Measurements from ENCODE around the gene CHP1. TPM values are rescaled to one million over a fixed set of nuclear protein-coding genes. Genes with fewer than 3 reads are reported as not detected.
"Not testable (repeated sequence)": the region's sequence is repeated elsewhere in the genome, so short reads cannot be mapped to it uniquely, and the experiment has no call there.

Gene CHP1
- total and polyA plus RNA-seq, 2 experiments from 2014 or later, result 85.5 to 86.2 TPM

DNA sequence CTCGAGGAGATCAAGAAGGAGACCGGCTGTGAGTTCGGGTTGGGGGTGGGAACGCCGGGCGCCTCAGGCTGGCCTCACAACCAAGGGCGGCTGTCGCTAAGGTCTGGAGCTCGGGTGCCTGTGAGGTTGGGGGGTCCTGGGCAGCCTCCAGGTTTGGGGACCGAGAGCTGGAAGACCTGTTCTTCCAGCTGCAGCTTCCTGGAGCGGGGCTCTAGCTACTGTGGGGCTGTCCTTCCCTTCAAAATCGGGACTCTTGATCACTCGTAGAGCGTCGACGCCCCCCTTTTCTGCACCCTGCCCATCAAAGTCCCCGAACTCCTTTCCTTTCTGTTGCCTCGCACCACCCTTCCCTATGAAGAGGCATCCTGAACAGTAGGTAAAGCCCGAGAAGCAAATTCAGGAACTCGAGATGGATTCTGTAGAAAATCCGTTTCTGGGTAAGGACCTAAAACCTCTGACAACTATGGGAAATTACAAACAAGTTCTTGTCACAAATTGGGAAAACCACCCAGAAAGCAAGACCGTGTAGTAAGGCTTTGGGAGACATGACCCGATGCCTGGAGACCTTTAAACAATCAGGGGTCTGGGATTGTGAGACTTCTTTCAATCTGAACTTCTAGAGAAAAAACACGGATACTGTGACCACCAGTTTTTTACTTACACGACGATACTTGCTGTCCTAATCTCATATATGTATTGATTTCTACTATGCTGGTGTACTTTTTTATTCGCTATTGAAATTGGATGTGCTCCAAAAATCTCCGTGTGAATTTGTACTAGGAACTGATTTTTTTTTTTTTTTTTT, 556 bp downstream of the CHP1 start:
- Histone ChIP-seq H3K27me3 (replicated peaks; ENCODE audit: insufficient read depth) (no peaks in the 10 kb centered on the region), H3K9ac (peak overlapping the region; percentile 91), H3K4me1 (ENCODE audit: insufficient read depth) (peaks cover 20% of the 10 kb centered on the region), H3K4me2 (ENCODE audit: unreplicated experiment) (peak overlapping the region; percentile 95), H3K9me2 (ENCODE audit: insufficient read depth) (no peaks in the 10 kb centered on the region), H3K36me3 (ENCODE audit: low read depth) (no peaks in the 10 kb centered on the region), H3K79me2 (ENCODE audit: insufficient read depth) (peaks cover 54% of the 10 kb centered on the region), H3K4me3 (peak overlapping the region; percentile 96), H3K27ac (peak overlapping the region; percentile 87), H2AFZ (peak overlapping the region; percentile 93), H3F3A (ENCODE audit: insufficient read depth) (peaks cover 21% of the 10 kb centered on the region; the same call in 1 of the 2 replicates), H3K9me3 (ENCODE audit: low read depth) (no peaks in the 10 kb centered on the region), H4K20me1 (ENCODE audit: insufficient read depth) (0 out of 2 replicates have a peak, but pooled peaks cover 4% of the 10 kb centered on the region)
- 5 to 7% methylated on average over 24 to 28 of the region's 28 CpGs for WGBS, 2 experiments (ENCODE audit: low coverage in 1 of 2, low lambda C conversion rate in 2 of 2, missing lambda C conversion rate in 2 of 2)
- in situ Hi-C loops (cut with MboI), result no loop called here
- no peak for TF ChIP-seq EZH2phosphoT487 (IDR thresholded peaks at IDR 0.05; ENCODE audit: insufficient read depth, low read depth)
- TF ChIP-seq EZH2 (IDR thresholded peaks at IDR 0.05; ENCODE audit: insufficient read depth, poor library complexity, severe bottlenecking), result no peak
- no peak for DNase-seq

DNA sequence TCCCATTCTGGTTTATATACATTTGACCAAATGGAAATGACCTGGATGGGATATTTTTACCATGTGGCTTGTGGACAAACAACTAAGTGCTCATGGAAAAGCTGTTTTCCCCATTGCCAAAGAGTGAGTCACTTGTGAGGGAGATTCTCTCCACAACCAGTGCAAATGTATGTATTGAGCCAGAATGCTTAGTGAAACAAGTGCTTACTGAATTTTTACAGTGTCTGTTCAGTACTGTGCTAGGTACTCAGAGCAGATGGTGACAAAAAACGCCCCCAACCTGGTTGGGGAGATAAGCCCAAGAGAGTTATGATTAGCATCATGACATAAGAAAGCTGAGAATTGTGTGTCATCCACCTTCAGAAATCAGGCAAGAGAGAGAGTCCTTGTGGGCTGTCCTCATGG, 2.3 kb downstream of the CHP1 start:
- in situ Hi-C loops (cut with MboI), result no loop called here
- DNase-seq, result peak; percentile 85
- Histone ChIP-seq H3K27ac (peak overlapping the region; percentile 50), H4K20me1 (ENCODE audit: insufficient read depth) (0 out of 2 replicates have a peak, but pooled peaks cover 4% of the 10 kb centered on the region), H3K9ac (no peak overlapping the region), H3K27me3 (replicated peaks; ENCODE audit: insufficient read depth) (no peaks in the 10 kb centered on the region), H3K4me1 (ENCODE audit: insufficient read depth) (peaks cover 20% of the 10 kb centered on the region), H3F3A (ENCODE audit: insufficient read depth) (peaks cover 21% of the 10 kb centered on the region; the same call in 1 of the 2 replicates), H3K9me2 (ENCODE audit: insufficient read depth) (no peaks in the 10 kb centered on the region), H2AFZ (no peak overlapping the region), H3K9me3 (ENCODE audit: low read depth) (no peaks in the 10 kb centered on the region), H3K79me2 (ENCODE audit: insufficient read depth) (peaks cover 71% of the 10 kb centered on the region), H3K4me2 (ENCODE audit: unreplicated experiment) (peak overlapping the region; percentile 95), H3K36me3 (ENCODE audit: low read depth) (no peaks in the 10 kb centered on the region), H3K4me3 (peak overlapping the region; percentile 96; the same call in 1 of the 2 replicates)
- TF ChIP-seq EZH2 (IDR thresholded peaks at IDR 0.05; ENCODE audit: insufficient read depth, poor library complexity, severe bottlenecking) (no peak), EZH2phosphoT487 (IDR thresholded peaks at IDR 0.05; ENCODE audit: insufficient read depth, low read depth) (no peak)
- 32 to 38% methylated on average over 1 of the region's 1 CpG for WGBS, 2 experiments (ENCODE audit: low coverage in 1 of 2, low lambda C conversion rate in 2 of 2, missing lambda C conversion rate in 2 of 2)

DNA sequence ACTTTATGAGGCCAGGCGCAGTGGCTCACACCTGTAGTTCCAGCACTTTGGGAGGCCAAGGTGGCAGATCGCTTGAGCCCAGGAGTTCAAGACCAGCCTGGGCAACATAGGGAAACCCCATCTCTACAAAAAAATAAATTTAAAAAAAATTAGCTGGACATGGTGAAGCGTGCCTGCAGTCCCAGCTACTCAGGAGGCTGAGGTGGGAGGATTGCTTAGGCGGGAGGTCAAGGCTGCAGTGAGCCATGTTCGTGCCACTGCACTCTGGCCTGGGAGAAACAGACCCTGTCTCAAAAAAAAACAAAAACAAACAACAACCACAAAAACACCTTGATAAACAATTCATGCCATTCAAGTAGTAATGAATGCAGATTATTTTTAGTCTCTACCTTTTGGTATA, 4.2 kb downstream of the CHP1 start:
- H3K9me2 ChIP-seq (ENCODE audit: insufficient read depth); H4K20me1 ChIP-seq (ENCODE audit: insufficient read depth); H3K36me3 ChIP-seq (ENCODE audit: low read depth); H3K4me3 ChIP-seq; in situ Hi-C loops (cut with MboI); H3K9ac ChIP-seq; H3K27me3 ChIP-seq (replicated peaks; ENCODE audit: insufficient read depth); H3K9me3 ChIP-seq (ENCODE audit: low read depth); DNase-seq; H2AFZ ChIP-seq; H3K27ac ChIP-seq; H3K4me2 ChIP-seq (ENCODE audit: unreplicated experiment): not testable (repeated sequence)
- peaks cover 88% of the 10 kb centered on the region for H3K79me2 ChIP-seq (ENCODE audit: insufficient read depth)
- H3F3A ChIP-seq (ENCODE audit: insufficient read depth), result peaks cover 21% of the 10 kb centered on the region; the same call in 1 of the 2 replicates
- peaks cover 20% of the 10 kb centered on the region for H3K4me1 ChIP-seq (ENCODE audit: insufficient read depth)
- 95 to 97% methylated on average over 5 of the region's 5 CpGs for WGBS, 2 experiments (ENCODE audit: low coverage in 1 of 2, low lambda C conversion rate in 2 of 2, missing lambda C conversion rate in 2 of 2)

DNA sequence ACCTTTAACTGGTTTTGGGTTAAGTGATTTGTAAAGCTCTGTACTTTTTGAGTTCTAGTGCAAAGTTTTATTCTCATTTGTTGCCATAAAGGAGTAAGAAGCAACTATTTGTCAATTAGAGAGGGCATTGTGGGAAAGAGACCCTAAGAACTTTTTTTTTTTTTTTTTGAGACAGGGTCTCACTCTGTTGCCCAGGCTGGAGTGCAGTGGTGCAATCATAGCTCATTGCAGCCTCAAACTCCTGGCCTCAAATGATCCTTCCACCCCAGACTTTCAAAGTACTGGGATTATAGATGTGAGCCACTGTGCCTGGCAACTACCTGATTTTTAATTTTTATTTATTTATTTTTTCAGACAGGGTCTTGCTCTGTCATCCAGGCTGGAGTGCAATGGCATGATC, 4.9 kb downstream of the CHP1 start:
- H3K9me2 ChIP-seq (ENCODE audit: insufficient read depth), result no peaks in the 10 kb centered on the region
- no peaks in the 10 kb centered on the region for H3K27me3 ChIP-seq (replicated peaks; ENCODE audit: insufficient read depth)
- no peaks in the 10 kb centered on the region for H3K36me3 ChIP-seq (ENCODE audit: low read depth)
- no peak overlapping the region for H3K9ac ChIP-seq
- DNase-seq, result no peak
- H3K4me1 ChIP-seq (ENCODE audit: insufficient read depth), result peaks cover 20% of the 10 kb centered on the region
- H3K4me2 ChIP-seq (ENCODE audit: unreplicated experiment), result no peak overlapping the region
- H3K79me2 ChIP-seq (ENCODE audit: insufficient read depth), result peaks cover 95% of the 10 kb centered on the region
- H3F3A ChIP-seq (ENCODE audit: insufficient read depth), result peaks cover 21% of the 10 kb centered on the region; the same call in 1 of the 2 replicates
- H3K27ac ChIP-seq, result no peak overlapping the region
- H3K4me3 ChIP-seq, result no peak overlapping the region
- H3K9me3 ChIP-seq (ENCODE audit: low read depth), result no peaks in the 10 kb centered on the region
- no peak overlapping the region for H2AFZ ChIP-seq
- H4K20me1 ChIP-seq (ENCODE audit: insufficient read depth), result 0 out of 2 replicates have a peak, but pooled peaks cover 4% of the 10 kb centered on the region
- in situ Hi-C loops (cut with MboI), result no loop called here
- TF ChIP-seq EZH2 (IDR thresholded peaks at IDR 0.05; ENCODE audit: insufficient read depth, poor library complexity, severe bottlenecking) (no peak), EZH2phosphoT487 (IDR thresholded peaks at IDR 0.05; ENCODE audit: insufficient read depth, low read depth) (no peak)
